ENCODE measurements around the gene RAB3D.

RAB3D gene

GRCh38 chr19:11273989-11274388 lies 65.5 kb downstream of the RAB3D start:
- CTCF ChIA-PET: interaction anchor here (0.6 to 1.2 kb wide), 2 partner anchors 107 to 382 kb away, joined by 3 read pairs; no protein-coding TSS in a partner anchor

GRCh38 chr19:11273296-11273695 lies 66.2 kb downstream of the RAB3D start:
- ChIA-PET POLR2A (interaction anchor here (0.7 kb wide), 1 partner anchor 13 kb away, joined by 3 read pairs; no protein-coding TSS in a partner anchor), CTCF (interaction anchor here (1.2 kb wide), 1 partner anchor 108 kb away, joined by 3 read pairs; no protein-coding TSS in a partner anchor)
- no peak for DNase-seq (ENCODE audit: extremely low spot score)
- TF ChIP-seq PKNOX1 (IDR thresholded peaks at IDR 0.05): no peak
- TF ChIP-seq ELF4 (IDR thresholded peaks at IDR 0.05): no peak
- no peak for TF ChIP-seq FOXM1 (IDR thresholded peaks at IDR 0.05; ENCODE audit: borderline replicate concordance)
- TF ChIP-seq LEF1 (IDR thresholded peaks at IDR 0.05; ENCODE audit: borderline replicate concordance): no peak
- TF ChIP-seq BHLHE40 (IDR thresholded peaks at IDR 0.05; ENCODE audit: borderline replicate concordance): no peak
- TF ChIP-seq SUZ12 (IDR thresholded peaks at IDR 0.05): no peak
- no peak for TF ChIP-seq ZNF384 (IDR thresholded peaks at IDR 0.05)

More at GRCh38 chr19:11273989-11274388, 65.5 kb downstream of the RAB3D start:
- DNase-seq (ENCODE audit: extremely low spot score): no peak
- POLR2A ChIA-PET: no interaction called here
- TF ChIP-seq ELF4 (IDR thresholded peaks at IDR 0.05) (no peak), SP1 (IDR thresholded peaks at IDR 0.05) (no peak), CTBP1 (IDR thresholded peaks at IDR 0.05; ENCODE audit: borderline replicate concordance) (no peak), FOXK2 (IDR thresholded peaks at IDR 0.05) (no peak), NFRKB (IDR thresholded peaks at IDR 0.05) (no peak), ZNF384 (IDR thresholded peaks at IDR 0.05) (no peak), BHLHE40 (IDR thresholded peaks at IDR 0.05; ENCODE audit: borderline replicate concordance) (no peak), LEF1 (IDR thresholded peaks at IDR 0.05; ENCODE audit: borderline replicate concordance) (no peak), HDGF (IDR thresholded peaks at IDR 0.05; ENCODE audit: borderline replicate concordance) (no peak), L3MBTL2 (conservative IDR thresholded peaks at IDR 0.05) (no peak), FOXA1 (IDR thresholded peaks at IDR 0.05) (no peak), ARNT (IDR thresholded peaks at IDR 0.05) (no peak), TARDBP (IDR thresholded peaks at IDR 0.05) (no peak), FOXM1 (IDR thresholded peaks at IDR 0.05; ENCODE audit: borderline replicate concordance) (no peak), PKNOX1 (IDR thresholded peaks at IDR 0.05) (no peak)

Data from HEK293T (cell line).